Glutamatergic neuron (in vitro differentiated cells): ENCODE data around the gene AHNAK. TPM values are rescaled to one million over a fixed set of nuclear protein-coding genes. Genes with fewer than 3 reads are reported as not detected.

Source experiments
- DNase-seq: peaks from one replicate; pipeline ENCODE4 v3.0.0; 2022
- H3K27ac Mint-ChIP-seq: one replicate; pipeline ENCODE4 v1.8.0; 2020; ENCODE audit warnings: mild to moderate bottlenecking, mixed read lengths, inconsistent platforms; ENCODE audit not compliant: unreplicated experiment
- H3K27me3 Mint-ChIP-seq: one replicate; pipeline ENCODE4 v1.8.0; 2020; ENCODE audit warnings: mild to moderate bottlenecking, moderate library complexity, mixed read lengths, inconsistent platforms; ENCODE audit not compliant: unreplicated experiment
- H3K36me3 Mint-ChIP-seq: one replicate; pipeline ENCODE4 v1.8.0; 2020; ENCODE audit warnings: mild to moderate bottlenecking, mixed read lengths, inconsistent platforms; ENCODE audit not compliant: unreplicated experiment
- H3K4me1 Mint-ChIP-seq: one replicate; pipeline ENCODE4 v1.8.0; 2020; ENCODE audit warnings: mild to moderate bottlenecking, low read depth, mixed read lengths, inconsistent platforms; ENCODE audit not compliant: unreplicated experiment
- H3K4me3 Mint-ChIP-seq: one replicate; pipeline ENCODE4 v1.8.0; 2020; ENCODE audit warnings: mild to moderate bottlenecking, mixed read lengths, inconsistent platforms; ENCODE audit not compliant: unreplicated experiment
- H3K9me3 Mint-ChIP-seq: one replicate; pipeline ENCODE4 v1.8.0; 2020; ENCODE audit warnings: mild to moderate bottlenecking, moderate library complexity, mixed read lengths, inconsistent platforms; ENCODE audit not compliant: unreplicated experiment
- CTCF ChIP-seq: fragments of 200-600 bp; sonication (generic); IDR thresholded peaks from one replicate; pipeline ENCODE4 v1.5.0; 2021; ENCODE audit not compliant: partially characterized antibody, unreplicated experiment
- total RNA-seq: library from RNA; stranded (reverse); fragmentation: NEBNext Ultra II Directional; extraction: Animal tissue kit (Norgen Biotek cat#: 25700); gene quantifications from one replicate; pipeline ENCODE4 v1.2.1, GENCODE V29; 2021; ENCODE audit not compliant: unreplicated experiment

Gene AHNAK
- total RNA-seq, 1 donor from 2014 or later: 4.5 TPM

- H3K27ac Mint-ChIP-seq: no peak overlapping the region
- no peak overlapping the region for H3K4me3 Mint-ChIP-seq
- no peak for TF ChIP-seq CTCF
- H3K4me1 Mint-ChIP-seq: peaks cover 7% of the 10 kb centered on the region
- no peak for DNase-seq
- H3K9me3 Mint-ChIP-seq: peaks cover 2% of the 10 kb centered on the region
- H3K27me3 Mint-ChIP-seq: peaks cover 7% of the 10 kb centered on the region
- H3K36me3 Mint-ChIP-seq: peaks cover 7% of the 10 kb centered on the region
Observed at GRCh38 chr11:62433141-62433903, 113.3 kb downstream of the AHNAK start.

- Mint-ChIP-seq H3K4me3 (no peak overlapping the region), H3K27ac (no peak overlapping the region), H3K36me3 (peaks cover 7% of the 10 kb centered on the region), H3K9me3 (peaks cover 2% of the 10 kb centered on the region), H3K4me1 (peaks cover 7% of the 10 kb centered on the region), H3K27me3 (peaks cover 7% of the 10 kb centered on the region)
- no peak for TF ChIP-seq CTCF
- DNase-seq: no peak
Observed at GRCh38 chr11:62432695-62433094, 113.9 kb downstream of the AHNAK start.

- H3K9me3 Mint-ChIP-seq: peaks cover 2% of the 10 kb centered on the region
- H3K4me1 Mint-ChIP-seq: peaks cover 7% of the 10 kb centered on the region
- H3K4me3 Mint-ChIP-seq: no peak overlapping the region
- H3K27me3 Mint-ChIP-seq: peaks cover 5% of the 10 kb centered on the region
- H3K27ac Mint-ChIP-seq: no peak overlapping the region
- TF ChIP-seq CTCF: no peak
- DNase-seq: no peak
- peaks cover 7% of the 10 kb centered on the region for H3K36me3 Mint-ChIP-seq
Observed at GRCh38 chr11:62431171-62431901, 115.3 kb downstream of the AHNAK start.

GRCh38 chr11:62430425-62430824 is 116.2 kb downstream of the AHNAK start:
- no peak for DNase-seq
- Mint-ChIP-seq H3K27me3 (peaks cover 7% of the 10 kb centered on the region), H3K9me3 (peaks cover 2% of the 10 kb centered on the region), H3K27ac (no peak overlapping the region), H3K4me3 (no peak overlapping the region), H3K4me1 (peaks cover 7% of the 10 kb centered on the region), H3K36me3 (peaks cover 7% of the 10 kb centered on the region)
- no peak for TF ChIP-seq CTCF
